GM12891 (cell line): Measurements from ENCODE around the gene PIGO.
A peak's percentile ranks its signal among the peaks of the same experiment; 100 is the strongest.

ENCODE experiments used
- POLR2A ChIP-seq: IDR thresholded peaks from 2 replicates; pipeline ENCODE4 v1.6.1; 2011; ENCODE audit warnings: low read depth, low read length, control low read depth
- POLR2AphosphoS5 ChIP-seq: IDR thresholded peaks from 2 replicates; pipeline ENCODE4 v1.6.1; 2011; ENCODE audit warnings: low read depth, low read length, control low read depth
- SPI1 ChIP-seq: IDR thresholded peaks from 2 replicates; pipeline ENCODE4 v1.6.1; 2011; ENCODE audit warnings: low read depth, low read length, control low read depth
- TAF1 ChIP-seq: IDR thresholded peaks from 2 replicates; pipeline ENCODE4 v1.6.1; 2011; ENCODE audit warnings: low read depth, low read length, control low read depth

DNA sequence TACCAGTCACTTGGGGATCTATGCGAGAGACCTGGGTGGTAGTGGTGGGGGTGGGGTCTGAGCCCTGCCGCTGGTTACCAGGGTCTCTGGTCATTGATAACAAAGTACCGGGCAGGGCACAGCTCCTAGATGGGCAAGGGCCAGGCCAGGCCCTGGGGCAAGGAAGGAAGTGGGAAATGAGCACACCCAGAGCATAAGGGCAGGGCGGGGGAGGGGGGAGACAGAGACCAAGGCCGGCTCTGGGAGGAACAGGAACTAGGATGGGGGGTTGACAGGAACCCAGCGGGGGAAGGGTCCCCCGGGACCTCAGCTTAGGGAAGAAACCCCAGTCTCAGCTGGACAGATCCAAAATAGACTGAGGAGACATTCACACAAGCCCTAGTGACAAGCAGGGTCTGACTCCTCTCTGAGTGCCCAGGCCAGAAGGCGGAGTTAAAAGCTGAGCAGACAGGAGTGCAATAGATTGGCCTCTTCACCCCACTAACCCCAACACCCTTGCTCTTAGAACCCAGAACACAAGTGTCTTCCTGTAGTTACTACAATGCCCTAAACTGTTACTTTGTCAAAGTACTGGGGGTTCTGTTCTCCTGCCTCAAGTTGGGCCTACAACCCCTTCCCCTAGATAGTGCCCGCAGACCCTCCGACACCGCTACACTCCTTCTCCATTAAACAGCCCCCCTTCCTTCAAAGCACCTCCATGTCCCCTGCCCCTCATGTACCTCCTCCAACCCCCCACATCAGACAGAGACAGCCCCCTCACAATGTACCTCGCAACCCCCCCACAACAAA is 18.6 kb upstream of the PIGO start:
- TF ChIP-seq POLR2A (no peak), SPI1 (peak; percentile 57), TAF1 (no peak), POLR2AphosphoS5 (no peak)
